Measurements from ENCODE around the gene LRMDA. TPM values are rescaled to one million over a fixed set of nuclear protein-coding genes. Genes with fewer than 3 reads are reported as not detected.

Gene LRMDA
- total and polyA plus RNA-seq, 2 of the 4 experiments (the other 2 are of a cell fraction) = 0.07 TPM; not detected in 1

DNA sequence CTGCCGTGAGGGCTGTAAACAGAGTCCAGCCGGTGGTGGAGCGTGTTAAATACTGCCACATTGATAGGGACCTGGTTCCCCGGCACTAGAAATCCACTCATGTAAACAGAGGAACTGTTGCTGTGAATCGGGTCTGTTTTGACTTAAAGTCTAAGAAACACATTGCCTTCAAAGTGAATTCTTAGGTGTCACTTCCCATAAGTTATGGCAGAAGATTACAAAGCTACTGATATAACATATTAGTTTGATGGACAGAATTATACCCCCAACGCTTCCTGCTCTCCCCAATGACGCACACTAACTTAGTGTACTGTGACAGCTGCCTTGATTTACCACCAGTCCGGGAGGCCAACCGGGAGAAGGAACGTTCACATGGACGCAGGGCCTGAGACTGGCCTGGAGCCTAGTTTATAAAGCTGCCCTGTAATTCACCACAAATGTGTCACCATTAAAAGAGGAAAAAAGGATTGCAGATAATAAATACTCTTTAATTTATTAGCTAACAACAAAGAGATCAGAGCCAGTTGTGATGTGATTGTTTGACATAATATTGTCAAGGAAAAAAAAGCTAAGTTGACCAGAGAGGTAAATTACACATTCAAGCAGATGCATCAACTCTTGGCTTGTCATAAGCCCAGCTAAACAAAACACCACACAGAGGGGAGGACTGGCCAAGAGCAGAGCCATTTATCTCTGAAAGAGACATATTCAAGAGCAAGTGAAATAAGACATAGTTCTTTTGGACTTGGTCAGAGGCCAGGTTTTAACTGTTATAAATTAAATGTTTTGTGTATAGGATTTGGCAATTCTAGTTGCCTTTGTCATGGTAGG is 820.6 kb downstream of the LRMDA start:
- H3K23ac ChIP-seq (ENCODE audit: low read depth, low read length) = peak overlapping the region; percentile 14; the same call in 1 of the 2 replicates
- peaks cover 3% of the 10 kb centered on the region; the same call in 1 of the 2 replicates for H3K4me1 ChIP-seq (ENCODE audit: control insufficient read depth, insufficient read depth, low read length)
- no peak overlapping the region for H3K4me3 ChIP-seq (ENCODE audit: insufficient read depth, low read depth, low read length)
- peak overlapping the region; percentile 39; the same call in 1 of the 2 replicates for H3K4me2 ChIP-seq (ENCODE audit: low read depth, low read length)
- peak; percentile 30; the same call in 1 of the 2 replicates for TF ChIP-seq FOS (IDR thresholded peaks at IDR 0.05; ENCODE audit: low read depth, low read length)
- TF ChIP-seq NFE2L2 (IDR thresholded peaks at IDR 0.05; ENCODE audit: low read depth, low read length) = no peak
- TF ChIP-seq MAZ (IDR thresholded peaks at IDR 0.05; ENCODE audit: borderline replicate concordance, low read depth, low read length) = no peak
- peak overlapping the region; percentile 95 for H2BK5ac ChIP-seq (ENCODE audit: low read depth, low read length, poor library complexity, severe bottlenecking)
- H3K9me3 ChIP-seq (ENCODE audit: control insufficient read depth, insufficient read depth, low read length) = no peaks in the 10 kb centered on the region
- H4K20me1 ChIP-seq (ENCODE audit: insufficient read depth, low read length) = no peaks in the 10 kb centered on the region; the same call in 1 of the 2 replicates
- peak overlapping the region; percentile 87 for H2BK120ac ChIP-seq (ENCODE audit: low read depth, low read length)
- H4K91ac ChIP-seq (ENCODE audit: insufficient read depth, low read depth, low read length) = peak overlapping the region; percentile 67; the same call in 1 of the 2 replicates
- intact Hi-C loops (cut with micrococcal nuclease) (loop anchor here (1.0 to 5.0 kb wide), 5 partner anchors 59 to 851 kb away; partner anchors contain the start of gene ZNF503), in situ Hi-C loops (cut with MboI; ENCODE audit: low sequenced_read_pairs) (no loop called here), dilution Hi-C loops (cut with HindIII; ENCODE audit: low sequenced_read_pairs, unreplicated experiment) (no loop called here)
- ATAC-seq (ENCODE audit: low read depth) (peak; percentile 84), DNase-seq (peak; percentile 93)
- H3K27ac ChIP-seq (ENCODE audit: insufficient read depth, low read length) = no peak overlapping the region
- no peaks in the 10 kb centered on the region for H3K36me3 ChIP-seq (ENCODE audit: control insufficient read depth, insufficient read depth, low read length)
- no peak overlapping the region for H2AK9ac ChIP-seq (replicated peaks; ENCODE audit: low read depth, low read length, poor library complexity)
- no TSS peak for BruUV-seq (replicated peaks)
- H2AK5ac ChIP-seq (ENCODE audit: low read depth, low read length) = no peak overlapping the region
- no peak overlapping the region; the same call in 1 of the 2 replicates for H4K5ac ChIP-seq (ENCODE audit: low read depth, low read length)
- POLR2A ChIA-PET (ENCODE audit: unreplicated experiment) = interaction anchor here (0.6 kb wide), 1 partner anchor 103 kb away, joined by 3 read pairs; no protein-coding TSS in a partner anchor
- no peaks in the 10 kb centered on the region for H3K27me3 ChIP-seq (ENCODE audit: control insufficient read depth, insufficient read depth, low read length)
- no peaks in the 10 kb centered on the region for H3K79me1 ChIP-seq (ENCODE audit: low read depth in 1 of 2, low read length in 2 of 2)
- H4K8ac ChIP-seq (ENCODE audit: low read depth in 2 of 2, low read length in 2 of 2) = peak overlapping the region in 1 of 2 experiments; percentile 68; a peak in 1 of 4 replicates
- H3K56ac ChIP-seq (ENCODE audit: extremely low read depth, insufficient read depth, low read length) = peak overlapping the region; percentile 49; the same call in 1 of the 2 replicates
- 0 out of 2 replicates have a peak overlapping the region, but pooled peaks have one; percentile 40 for H3K14ac ChIP-seq (replicated peaks; ENCODE audit: low read depth, low read length)
- H3K9ac ChIP-seq (ENCODE audit: low read depth, low read length) = no peak overlapping the region
- H3K18ac ChIP-seq (ENCODE audit: low read depth, low read length) = peak overlapping the region; percentile 67; the same call in 1 of the 2 replicates
- WGBS, 2 experiments (ENCODE audit: extremely low coverage in 2 of 2, insufficient read length in 1 of 2) = no CpG with 5 or more reads among the region's 11 CpGs
- peak overlapping the region; percentile 6; the same call in 1 of the 2 replicates for H3K4ac ChIP-seq (ENCODE audit: low read depth, low read length)
- H2BK15ac ChIP-seq (ENCODE audit: low read depth, low read length) = 0 out of 3 replicates have a peak overlapping the region, but pooled peaks have one; percentile 4
- peak overlapping the region; percentile 45; the same call in 1 of the 2 replicates for H2BK20ac ChIP-seq (ENCODE audit: low read depth, low read length)
- CTCF ChIA-PET = no interaction called here
- no peaks in the 10 kb centered on the region; the same call in 1 of the 2 replicates for H3K9me1 ChIP-seq (ENCODE audit: insufficient read depth, low read length)
- H2AFZ ChIP-seq (replicated peaks; ENCODE audit: low read length, poor library complexity) = no peak overlapping the region

All from IMR-90 (cell line).